HG02678 (cell line): ENCODE measurements around the gene SCT.
"Not testable (repeated sequence)": the region's sequence is repeated elsewhere in the genome, so short reads cannot be mapped to it uniquely, and the experiment has no call there.

Experiments
- ATAC-seq: cut with Tn5 transposase; IDR thresholded peaks from one replicate; pipeline ENCODE4 v1.9.1; 2021; ENCODE audit warnings: mild to moderate bottlenecking, moderate library complexity; ENCODE audit not compliant: unreplicated experiment

Gene SCT, protein sequence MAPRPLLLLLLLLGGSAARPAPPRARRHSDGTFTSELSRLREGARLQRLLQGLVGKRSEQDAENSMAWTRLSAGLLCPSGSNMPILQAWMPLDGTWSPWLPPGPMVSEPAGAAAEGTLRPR

DNA sequence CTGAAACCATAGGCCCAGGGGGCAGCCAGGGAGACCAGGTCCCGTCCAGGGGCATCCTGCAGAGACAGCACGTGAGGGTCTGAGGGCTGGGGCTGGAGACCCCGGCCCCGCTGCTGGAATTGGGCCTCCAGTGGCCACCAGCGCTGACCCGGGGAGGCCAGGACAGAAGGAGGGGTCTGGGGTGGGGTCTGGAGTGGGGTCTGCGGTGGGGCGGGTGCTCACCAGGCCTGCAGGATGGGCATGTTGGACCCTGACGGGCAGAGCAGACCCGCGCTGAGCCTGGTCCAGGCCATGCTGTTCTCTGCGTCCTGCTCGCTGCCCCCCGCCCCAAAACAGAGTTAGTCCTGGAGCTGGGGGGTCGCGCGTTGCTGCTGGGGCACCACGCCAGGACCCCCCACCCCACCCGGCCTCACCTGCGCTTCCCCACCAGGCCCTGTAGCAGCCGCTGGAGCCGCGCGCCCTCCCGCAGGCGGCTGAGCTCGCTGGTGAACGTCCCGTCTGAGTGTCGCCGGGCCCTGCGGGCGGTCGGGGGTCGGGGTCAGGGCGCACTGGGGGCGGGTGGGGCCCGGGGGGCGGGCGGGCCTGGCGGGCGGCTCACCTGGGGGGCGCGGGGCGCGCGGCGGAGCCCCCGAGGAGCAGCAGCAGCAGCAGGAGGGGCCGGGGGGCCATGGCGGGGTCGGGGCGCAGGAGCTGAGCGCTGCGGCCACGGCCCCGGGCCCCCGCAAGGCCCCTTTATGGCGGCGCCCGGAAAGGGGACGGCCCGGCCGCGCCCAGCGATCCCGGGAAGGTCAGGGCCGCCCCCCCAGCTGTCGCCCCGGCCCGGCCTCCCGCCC is at the start of gene SCT:
Gene SCT (minus strand): TSS at position 707 of the 833 bp plus-strand sequence. CDS start 38 bp downstream, at position 669.
- ATAC-seq = no peak

- no peak for ATAC-seq
These were observed 47.4 kb upstream of the SCT start for GRCh38 chr11:674406-674805.

GRCh38 chr11:673866-674265 is 46.9 kb upstream of the SCT start:
- ATAC-seq = no peak

DNA sequence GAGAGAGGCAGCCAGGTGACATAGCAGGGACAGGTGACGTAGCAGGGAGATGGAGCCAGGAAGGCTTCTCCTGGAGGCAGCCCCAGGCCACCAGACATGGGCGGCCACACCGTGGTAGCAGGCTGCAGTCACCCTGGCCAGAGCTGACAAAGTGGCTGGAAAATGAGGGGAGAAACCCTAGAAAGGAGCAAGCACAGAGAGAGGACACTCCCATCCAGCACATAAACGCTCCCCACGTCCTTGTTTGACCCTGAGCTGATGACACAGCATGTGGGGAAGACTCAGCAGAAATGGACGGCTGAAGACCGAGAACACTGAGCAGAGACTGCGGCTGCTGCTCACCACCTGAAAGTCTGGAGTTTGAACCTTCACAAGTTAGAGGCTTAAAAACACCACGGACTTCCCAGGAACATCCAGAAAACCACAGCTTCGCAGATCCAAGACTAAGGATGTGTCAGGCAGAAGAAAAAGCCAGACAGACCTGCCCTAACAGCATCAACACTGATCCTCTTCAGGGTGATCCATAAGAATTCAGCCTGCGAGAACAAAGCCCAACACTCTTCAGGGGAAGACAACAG is 38.8 kb upstream of the SCT start:
- no peak for ATAC-seq

DNA sequence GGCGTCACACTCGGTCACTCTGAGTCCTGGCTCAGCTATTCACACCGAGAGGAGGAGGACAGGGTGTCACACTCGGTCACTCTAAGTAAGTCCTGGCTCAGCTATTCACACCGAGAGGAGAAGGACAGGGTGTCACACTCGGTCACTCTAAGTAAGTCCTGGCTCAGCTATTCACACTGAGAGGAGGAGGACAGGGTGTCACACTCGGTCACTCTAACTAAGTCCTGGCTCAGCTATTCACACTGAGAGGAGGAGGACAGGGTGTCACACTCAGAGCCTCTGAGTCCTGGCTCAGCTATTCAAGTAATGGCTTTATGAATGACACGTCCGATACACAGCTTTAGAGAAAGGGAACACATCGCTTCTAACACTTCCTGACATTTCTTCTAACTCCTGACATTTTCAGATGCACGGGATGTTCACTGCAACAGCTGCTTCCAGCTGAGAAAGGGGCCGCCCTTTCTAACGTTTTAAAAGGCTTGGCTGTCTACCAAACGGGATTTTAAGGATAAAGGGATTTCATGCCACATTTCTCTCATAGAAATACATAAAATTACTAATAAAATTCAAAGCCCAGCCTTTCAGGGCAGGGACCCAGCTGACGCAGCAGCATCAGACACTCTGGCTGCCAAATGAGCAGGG is 38.2 kb upstream of the SCT start:
- ATAC-seq = no peak

DNA sequence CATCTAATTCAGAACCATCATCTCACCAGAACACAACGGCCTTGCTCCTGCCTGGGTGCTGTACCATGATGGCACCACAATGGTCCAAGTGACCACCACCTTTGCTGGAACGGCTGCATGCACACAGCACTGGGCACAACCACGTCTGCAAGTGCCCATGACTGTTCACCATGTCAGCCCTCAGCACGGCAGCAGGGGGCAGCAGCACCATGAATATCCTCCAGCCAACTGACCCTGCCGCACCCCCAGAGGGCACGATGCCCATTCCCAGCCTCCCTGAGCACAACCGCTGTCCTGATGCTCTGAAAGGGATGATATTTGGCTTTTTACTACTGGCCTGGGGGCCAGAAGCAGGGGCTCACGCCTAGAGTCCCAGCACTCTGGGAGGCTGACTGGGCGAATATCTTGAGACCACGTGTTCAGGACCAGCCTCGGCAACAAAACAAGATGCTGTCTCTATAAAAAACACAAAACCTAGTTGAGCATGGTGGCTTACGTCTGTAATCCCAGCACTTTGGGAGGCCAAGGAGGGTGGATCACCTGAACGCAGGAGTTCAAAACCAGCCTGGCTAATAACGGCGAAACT is 35.8 kb upstream of the SCT start:
- no peak for ATAC-seq

DNA sequence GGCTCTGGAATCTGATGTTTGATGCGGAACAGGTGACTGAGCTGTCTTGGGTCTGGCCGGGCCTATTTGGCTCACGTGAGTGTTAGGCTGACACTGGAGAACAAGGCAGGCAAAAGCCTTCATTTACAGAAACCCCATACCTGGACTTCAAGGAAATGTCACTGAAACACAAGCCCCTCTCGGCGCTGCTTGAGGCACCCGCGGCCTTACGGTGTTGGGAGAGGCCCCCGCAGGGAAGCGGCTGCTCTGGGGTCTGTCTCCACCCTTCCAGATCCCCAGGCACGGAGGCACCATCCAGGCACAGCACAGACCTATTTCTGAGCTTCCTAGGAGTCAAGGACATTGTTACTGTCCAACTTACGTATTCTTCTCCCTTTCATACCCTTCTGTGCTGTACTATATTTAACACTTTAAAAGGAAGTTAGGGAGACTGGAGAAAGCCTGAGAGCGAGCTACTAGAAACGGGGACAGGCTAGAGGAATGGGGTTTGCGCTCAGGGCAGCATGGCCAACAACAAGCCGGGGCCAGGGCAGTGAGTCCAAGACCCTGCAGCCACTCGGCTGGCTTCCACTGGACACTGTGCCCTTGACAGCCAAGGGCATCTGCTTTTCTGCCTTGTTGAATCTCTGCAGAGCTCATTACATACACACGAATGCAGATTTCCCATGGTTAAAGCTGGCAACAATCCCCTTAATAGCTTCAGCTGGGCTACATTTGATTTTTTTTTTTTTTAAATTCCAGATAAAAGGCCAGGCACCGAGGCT is 33.9 kb upstream of the SCT start:
- ATAC-seq = no peak

GRCh38 chr11:660281-660680 is 33.3 kb upstream of the SCT start:
- no peak for ATAC-seq

GRCh38 chr11:659532-660085 is 32.6 kb upstream of the SCT start:
- no peak for ATAC-seq

GRCh38 chr11:657691-658126 is 30.7 kb upstream of the SCT start:
- ATAC-seq = no peak

- no peak for ATAC-seq
These were observed 29.9 kb upstream of the SCT start for GRCh38 chr11:656866-657265.

GRCh38 chr11:656426-656825 is 29.4 kb upstream of the SCT start:
- no peak for ATAC-seq

- ATAC-seq = no peak
These were observed 28.2 kb upstream of the SCT start for GRCh38 chr11:655036-655726.

DNA sequence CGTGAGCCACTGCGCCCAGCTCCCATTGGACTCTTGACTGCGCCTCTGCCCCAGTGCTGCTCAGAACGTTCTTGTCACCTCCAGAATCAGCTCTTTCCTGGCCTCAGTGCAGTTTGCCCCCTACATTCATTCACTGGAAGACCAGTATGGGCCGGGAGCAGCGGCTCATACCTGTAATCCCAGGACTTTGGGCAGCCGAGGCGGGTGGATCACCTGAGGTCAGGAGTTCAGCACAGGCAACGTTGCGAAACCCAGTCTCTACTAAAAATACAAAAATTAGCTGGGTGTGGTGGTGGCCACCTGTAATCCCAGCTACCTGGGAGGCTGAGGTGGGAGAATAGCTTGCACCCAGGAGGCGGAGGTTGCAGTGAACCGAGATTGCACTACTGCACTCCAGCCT is 27.5 kb upstream of the SCT start:
- ATAC-seq = not testable (repeated sequence)

DNA sequence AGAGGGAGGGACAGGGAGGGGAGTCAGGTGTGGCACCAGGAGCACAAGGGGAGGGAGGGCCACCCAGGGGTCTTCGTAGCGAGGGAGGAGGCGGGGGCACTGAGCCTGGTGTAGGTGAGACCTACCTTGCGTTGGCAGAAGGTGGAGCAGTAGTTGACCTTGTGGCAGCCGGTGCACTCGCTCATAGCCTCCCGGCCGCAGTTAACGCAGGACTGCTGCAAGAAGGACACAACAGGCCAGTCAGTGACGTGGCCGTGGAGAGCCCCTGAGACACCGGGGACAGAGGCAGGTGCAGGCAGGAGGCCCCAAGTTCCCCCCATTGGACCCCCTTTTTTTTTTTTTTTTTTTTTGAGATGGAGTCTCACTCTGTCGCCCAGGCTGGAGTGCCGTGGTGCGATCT is 26.9 kb upstream of the SCT start:
- no peak for ATAC-seq

DNA sequence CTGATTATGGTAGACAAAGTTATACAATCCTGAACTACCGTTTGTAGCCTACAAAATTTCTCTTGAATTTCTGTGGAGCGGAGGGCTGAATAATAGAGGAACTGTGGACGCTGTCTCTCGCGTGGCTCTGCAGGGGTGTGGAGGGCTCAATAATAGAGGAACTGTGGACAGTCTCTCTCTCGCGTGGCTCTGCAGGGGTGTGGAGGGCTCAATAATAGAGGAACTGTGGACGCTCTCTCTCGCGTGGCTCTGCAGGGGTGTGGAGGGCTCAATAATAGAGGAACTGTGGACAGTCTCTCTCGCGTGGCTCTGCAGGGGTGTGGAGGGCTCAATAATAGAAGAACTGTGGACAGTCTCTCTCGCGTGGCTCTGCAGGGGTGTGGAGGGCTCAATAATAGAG is 26.2 kb upstream of the SCT start:
- not testable (repeated sequence) for ATAC-seq

- no peak for ATAC-seq
These were observed 23.5 kb upstream of the SCT start for GRCh38 chr11:650482-650881.

DNA sequence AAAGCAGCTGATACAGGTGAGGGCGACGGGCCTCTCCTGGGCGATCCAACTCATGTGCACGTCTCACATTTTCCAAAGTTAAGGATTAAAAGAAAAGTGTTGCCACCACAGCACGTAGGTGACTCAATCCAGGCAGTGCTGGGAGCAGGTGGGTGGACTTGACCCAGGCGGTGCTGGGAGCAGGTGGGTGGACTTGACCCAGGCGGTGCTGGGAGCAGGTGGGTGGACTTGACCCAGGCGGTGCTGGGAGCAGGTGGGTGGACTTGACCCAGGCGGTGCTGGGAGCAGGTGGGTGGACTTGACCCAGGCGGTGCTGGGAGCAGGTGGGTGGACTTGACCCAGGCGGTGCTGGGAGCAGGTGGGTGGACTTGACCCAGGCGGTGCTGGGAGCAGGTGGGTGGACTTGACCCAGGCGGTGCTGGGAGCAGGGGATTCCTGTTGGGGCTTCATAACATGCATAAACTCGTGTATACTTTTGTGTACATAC is 20.7 kb upstream of the SCT start:
- ATAC-seq = not testable (repeated sequence)

DNA sequence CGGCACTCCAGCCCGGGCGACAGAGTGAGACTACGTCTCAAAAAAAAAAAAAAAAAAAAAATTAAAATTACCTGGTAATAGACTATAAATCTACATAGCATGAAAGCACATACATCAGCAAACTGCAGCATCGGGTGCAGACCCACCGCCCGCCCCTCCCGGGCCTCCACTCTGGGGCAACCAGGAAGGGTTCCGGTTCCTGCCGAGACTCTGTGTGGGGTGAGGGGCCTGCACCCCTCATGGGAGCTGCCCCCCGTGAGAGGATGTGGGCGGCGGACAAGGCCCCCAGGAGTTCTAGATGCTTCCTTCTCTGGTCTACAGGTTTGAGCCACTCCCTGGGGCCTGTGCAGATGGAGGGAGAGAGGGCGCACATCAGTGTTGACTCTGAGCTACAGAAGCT is 19.2 kb upstream of the SCT start:
- no peak for ATAC-seq

DNA sequence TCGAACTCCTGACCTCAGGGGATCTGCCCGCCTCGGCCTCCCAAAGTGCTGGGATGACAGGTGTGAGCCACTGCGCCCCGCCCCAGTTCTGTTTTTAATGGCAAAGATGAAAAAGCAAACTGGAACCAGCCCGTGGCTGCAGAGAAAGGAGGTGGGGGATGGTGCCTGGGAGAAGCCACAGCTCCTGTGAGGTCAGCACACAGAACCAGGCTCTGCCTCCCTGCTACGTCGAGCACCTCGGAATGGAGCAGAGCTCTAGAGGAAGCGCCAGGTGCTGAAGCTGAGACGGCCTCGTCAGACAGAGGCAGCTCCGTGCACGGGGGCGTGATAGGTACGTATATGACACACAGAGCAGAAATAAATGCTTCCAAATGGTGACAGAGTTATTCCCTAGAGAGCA is 18.6 kb upstream of the SCT start:
- no peak for ATAC-seq
